Activated B cell treated with CpG ODN at 0.5 μM for 24 hours (primary cell): Measurements from ENCODE around the gene RYK. TPM values are rescaled to one million over a fixed set of nuclear protein-coding genes. Genes with fewer than 3 reads are reported as not detected.
"Not testable (repeated sequence)": the region's sequence is repeated elsewhere in the genome, so short reads cannot be mapped to it uniquely, and the experiment has no call there.

ENCODE experiments used
- ATAC-seq: fragments of 200-7000 bp; cut with Tn5 transposase; one replicate; pipeline ENCODE4 v1.10.0; 2021; ENCODE audit warnings: low read depth, mild to moderate bottlenecking, moderate library complexity
- CTCF ChIA-PET: fragments of 350-600 bp; sonication (Branson Sonifier 250); formaldehyde crosslinking; loops from one replicate; lab custom pipeline; 2021; ENCODE audit warnings: antibody characterized with exemption; lab: Charles Lee
- POLR2A ChIA-PET: fragments of 350-600 bp; sonication (Branson Sonifier 250); formaldehyde crosslinking; loops from one replicate; lab custom pipeline; 2021; ENCODE audit warnings: antibody characterized with exemption; lab: Charles Lee
- DNase-seq: peaks from one replicate; pipeline ENCODE4 v3.0.0; 2022
- H3K27ac Mint-ChIP-seq: one replicate; pipeline ENCODE4 v1.8.0; 2020; ENCODE audit warnings: mixed read lengths
- H3K27me3 Mint-ChIP-seq: one replicate; pipeline ENCODE4 v1.8.0; 2021; ENCODE audit warnings: mixed read lengths
- H3K36me3 Mint-ChIP-seq: one replicate; pipeline ENCODE4 v1.8.0; 2021; ENCODE audit warnings: low read depth, mixed read lengths
- H3K4me1 Mint-ChIP-seq: one replicate; pipeline ENCODE4 v1.8.0; 2021; ENCODE audit warnings: mixed read lengths
- H3K4me3 Mint-ChIP-seq: one replicate; pipeline ENCODE4 v1.8.0; 2020; ENCODE audit warnings: mild to moderate bottlenecking, mixed read lengths
- H3K9me3 Mint-ChIP-seq: one replicate; pipeline ENCODE4 v1.8.0; 2020; ENCODE audit warnings: mixed read lengths
- CTCF ChIP-seq: fragments of 200-600 bp; IDR thresholded peaks from one replicate; pipeline ENCODE4 v1.8.0; 2022; ENCODE audit warnings: antibody characterized with exemption, mild to moderate bottlenecking
- intact Hi-C: fragments of 100-400 bp; cut with micrococcal nuclease; formaldehyde crosslinking; loops from one replicate; pipeline ENCODE4 v1.15.1; 2024
- total RNA-seq: library from RNA; stranded (reverse); gene quantifications from 2 replicates; pipeline ENCODE4 v1.2.3, GENCODE V29; 2022

RYK gene
- total RNA-seq, 1 donor from 2014 or later, result 38.8 TPM

GRCh38 chr3:134277066-134277660 is 26.5 kb upstream of the RYK start:
- Mint-ChIP-seq H3K36me3 (no peaks in the 10 kb centered on the region), H3K27me3 (peaks cover 52% of the 10 kb centered on the region), H3K4me1 (no peaks in the 10 kb centered on the region), H3K27ac (no peak overlapping the region), H3K9me3 (peaks cover 5% of the 10 kb centered on the region), H3K4me3 (no peak overlapping the region)
- ChIA-PET POLR2A (no interaction called here), CTCF (no interaction called here)
- ATAC-seq, result no peak
- no peak for DNase-seq
- no peak for TF ChIP-seq CTCF
- intact Hi-C loops, result no loop called here

- ChIA-PET POLR2A (no interaction called here), CTCF (no interaction called here)
- TF ChIP-seq CTCF, result no peak
- no peak overlapping the region for H3K4me3 Mint-ChIP-seq
- no peaks in the 10 kb centered on the region for H3K36me3 Mint-ChIP-seq
- H3K27ac Mint-ChIP-seq, result no peak overlapping the region
- H3K27me3 Mint-ChIP-seq, result peaks cover 55% of the 10 kb centered on the region
- DNase-seq (no peak), ATAC-seq (no peak)
- H3K9me3 Mint-ChIP-seq, result peaks cover 2% of the 10 kb centered on the region
- intact Hi-C loops, result no loop called here
- no peaks in the 10 kb centered on the region for H3K4me1 Mint-ChIP-seq
Observed at GRCh38 chr3:134276086-134276485, 25.4 kb upstream of the RYK start.

GRCh38 chr3:134275110-134275509 is 24.5 kb upstream of the RYK start:
- H3K27ac Mint-ChIP-seq, intact Hi-C loops: not testable (repeated sequence)
- peaks cover 53% of the 10 kb centered on the region for H3K27me3 Mint-ChIP-seq

GRCh38 chr3:134274571-134274970 is 23.9 kb upstream of the RYK start:
- Mint-ChIP-seq H3K36me3 (no peaks in the 10 kb centered on the region), H3K4me1 (no peaks in the 10 kb centered on the region), H3K9me3 (peaks cover 2% of the 10 kb centered on the region), H3K27ac (no peak overlapping the region), H3K4me3 (no peak overlapping the region), H3K27me3 (peaks cover 54% of the 10 kb centered on the region)
- ChIA-PET CTCF (no interaction called here), POLR2A (no interaction called here)
- intact Hi-C loops, result no loop called here
- no peak for TF ChIP-seq CTCF
- DNase-seq, result no peak
- ATAC-seq, result no peak

More at GRCh38 chr3:134275110-134275509, 24.5 kb upstream of the RYK start:
- H3K9me3 Mint-ChIP-seq, H3K4me3 Mint-ChIP-seq, CTCF ChIA-PET, POLR2A ChIA-PET, ATAC-seq, DNase-seq, H3K36me3 Mint-ChIP-seq, H3K4me1 Mint-ChIP-seq: not testable (repeated sequence)

GRCh38 chr3:134267996-134268395 is 17.3 kb upstream of the RYK start:
- Mint-ChIP-seq H3K4me1 (no peaks in the 10 kb centered on the region), H3K9me3 (no peaks in the 10 kb centered on the region), H3K27me3 (peaks cover 41% of the 10 kb centered on the region), H3K36me3 (no peaks in the 10 kb centered on the region), H3K27ac (no peak overlapping the region), H3K4me3 (no peak overlapping the region)
- intact Hi-C loops, result no loop called here
- ATAC-seq, result no peak
- POLR2A ChIA-PET, result no interaction called here
- CTCF ChIA-PET, result no interaction called here
- no peak for TF ChIP-seq CTCF
- no peak for DNase-seq

GRCh38 chr3:134260987-134261386 is 10.3 kb upstream of the RYK start:
- ATAC-seq (no peak), DNase-seq (no peak)
- no peak for TF ChIP-seq CTCF
- intact Hi-C loops, result no loop called here
- ChIA-PET POLR2A (no interaction called here), CTCF (no interaction called here)
- Mint-ChIP-seq H3K27me3 (peaks cover 32% of the 10 kb centered on the region), H3K27ac (no peak overlapping the region), H3K4me3 (no peak overlapping the region), H3K36me3 (no peaks in the 10 kb centered on the region), H3K9me3 (no peaks in the 10 kb centered on the region), H3K4me1 (no peaks in the 10 kb centered on the region)
